Activated CD8-positive, alpha-beta T cell treated with anti-CD3 and anti-CD28 coated beads for 36 hours (primary cell): Measurements from ENCODE around the gene GPN2. TPM values are rescaled to one million over a fixed set of nuclear protein-coding genes. Genes with fewer than 3 reads are reported as not detected.

Source experiments
- ATAC-seq: fragments of 200-7000 bp; cut with Tn5 transposase; one replicate; pipeline ENCODE4 v1.10.0; 2021; ENCODE audit warnings: mild to moderate bottlenecking, moderate library complexity
- CTCF ChIA-PET: fragments of 350-600 bp; sonication (Branson Sonifier 250); formaldehyde crosslinking; loops from one replicate; lab custom pipeline; 2021; ENCODE audit warnings: antibody characterized with exemption; lab: Charles Lee
- POLR2A ChIA-PET: fragments of 350-600 bp; sonication (Branson Sonifier 250); formaldehyde crosslinking; loops from one replicate; lab custom pipeline; 2021; ENCODE audit warnings: antibody characterized with exemption; lab: Charles Lee
- DNase-seq: peaks from one replicate; pipeline ENCODE4 v3.0.0-alpha.2; 2020
- H3K27ac Mint-ChIP-seq: one replicate; pipeline ENCODE4 v1.8.0; 2021; ENCODE audit warnings: mild to moderate bottlenecking, mixed read lengths
- H3K27me3 Mint-ChIP-seq: one replicate; pipeline ENCODE4 v1.8.0; 2021; ENCODE audit warnings: mixed read lengths
- H3K36me3 Mint-ChIP-seq: one replicate; pipeline ENCODE4 v1.8.0; 2021; ENCODE audit warnings: low read depth, mixed read lengths
- H3K4me1 Mint-ChIP-seq: one replicate; pipeline ENCODE4 v1.8.0; 2021; ENCODE audit warnings: low read depth, mixed read lengths
- H3K4me3 Mint-ChIP-seq: one replicate; pipeline ENCODE4 v1.8.0; 2021; ENCODE audit warnings: mild to moderate bottlenecking, moderate library complexity, mixed read lengths
- H3K9me3 Mint-ChIP-seq: one replicate; pipeline ENCODE4 v1.8.0; 2021; ENCODE audit warnings: mixed read lengths
- CTCF ChIP-seq: fragments of 200-600 bp; IDR thresholded peaks from one replicate; pipeline ENCODE4 v1.8.0; 2022; ENCODE audit warnings: antibody characterized with exemption, mild to moderate bottlenecking
- intact Hi-C: fragments of 100-400 bp; cut with micrococcal nuclease; formaldehyde crosslinking; loops from one replicate; pipeline ENCODE4 v1.10.0; 2022
- total RNA-seq, 2 experiments: library from RNA; stranded (reverse); gene quantifications; one replicate each; pipeline ENCODE4 v1.2.3, GENCODE V29; 2021

The GPN2 gene
- total RNA-seq, 2 experiments from 2014 or later: 45.9 to 47.9 TPM

- ChIA-PET POLR2A (interaction anchor here (1.2 to 3.3 kb wide), 4 partner anchors 8 to 56 kb away, joined by 4 to 31 read pairs (median 8); partner anchors contain the start of genes GPATCH3 and GPN2), CTCF (interaction anchor here (0.6 to 1.3 kb wide), 7 partner anchors 31 to 125 kb away, joined by 3 to 6 read pairs (median 3); partner anchors contain the start of gene GPN2)
- Mint-ChIP-seq H3K27ac (peak overlapping the region; percentile 98), H3K4me3 (peak overlapping the region; percentile 93), H3K9me3 (no peaks in the 10 kb centered on the region), H3K36me3 (peaks cover 26% of the 10 kb centered on the region), H3K27me3 (no peaks in the 10 kb centered on the region), H3K4me1 (peaks cover 37% of the 10 kb centered on the region)
- intact Hi-C loops: no loop called here
- ATAC-seq (peak; percentile 68), DNase-seq (no peak)
- no peak for TF ChIP-seq CTCF
Measured at GRCh38 chr1:26921126-26921539, 31.1 kb upstream of the GPN2 start.

GRCh38 chr1:26915204-26915842, 25.2 kb upstream of the GPN2 start:
- H3K36me3 Mint-ChIP-seq: no peaks in the 10 kb centered on the region
- POLR2A ChIA-PET: interaction anchor here (1.2 kb wide), 1 partner anchor 25 kb away, joined by 3 read pairs; the partner anchor contains the start of gene GPN2
- intact Hi-C loops: no loop called here
- no peak for DNase-seq
- H3K27me3 Mint-ChIP-seq: no peaks in the 10 kb centered on the region
- no peak overlapping the region for H3K27ac Mint-ChIP-seq
- CTCF ChIA-PET: no interaction called here
- no peak overlapping the region for H3K4me3 Mint-ChIP-seq
- no peaks in the 10 kb centered on the region for H3K9me3 Mint-ChIP-seq
- H3K4me1 Mint-ChIP-seq: peaks cover 3% of the 10 kb centered on the region
- ATAC-seq: no peak
- TF ChIP-seq CTCF: no peak

GRCh38 chr1:26913754-26914619, 23.9 kb upstream of the GPN2 start, which contains the start of gene NR0B2:
TSS of gene NR0B2 (minus strand) at chr1:26913975. CDS start at chr1:26913940, 35 bp downstream.
- POLR2A ChIA-PET: interaction anchor here (2.3 kb wide), 1 partner anchor 14 kb away, joined by 8 read pairs; the partner anchor contains the start of gene GPATCH3
- H3K4me3 Mint-ChIP-seq: no peak within 1 kb of the TSS
- DNase-seq: no peak
- no peaks in the 10 kb centered on the region for H3K9me3 Mint-ChIP-seq
- H3K27ac Mint-ChIP-seq: no peak within 1 kb of the TSS
- no peaks in the 10 kb centered on the region for H3K36me3 Mint-ChIP-seq
- CTCF ChIA-PET: interaction anchor here (1.3 kb wide), 1 partner anchor 84 kb away, joined by 6 read pairs; no protein-coding TSS in a partner anchor
- no peaks in the 10 kb centered on the region for H3K27me3 Mint-ChIP-seq
- intact Hi-C loops: no loop called here
- TF ChIP-seq CTCF: no peak
- H3K4me1 Mint-ChIP-seq: no peaks in the 10 kb centered on the region
- no peak for ATAC-seq

- Mint-ChIP-seq H3K27ac (no peak overlapping the region), H3K4me3 (no peak overlapping the region), H3K36me3 (no peaks in the 10 kb centered on the region), H3K9me3 (no peaks in the 10 kb centered on the region), H3K27me3 (no peaks in the 10 kb centered on the region), H3K4me1 (no peaks in the 10 kb centered on the region)
- CTCF ChIA-PET: interaction anchor here (1.3 kb wide), 2 partner anchors 13 to 84 kb away, joined by 4 to 6 read pairs; partner anchors contain the start of gene GPATCH3
- ATAC-seq: no peak
- intact Hi-C loops: no loop called here
- no peak for DNase-seq
- no peak for TF ChIP-seq CTCF
- POLR2A ChIA-PET: interaction anchor here (2.3 kb wide), 1 partner anchor 13 kb away, joined by 8 read pairs; the partner anchor contains the start of gene GPATCH3
Measured at GRCh38 chr1:26913389-26913753, 23.3 kb upstream of the GPN2 start.
